Measurements from ENCODE around the gene BRF1. TPM values are rescaled to one million over a fixed set of nuclear protein-coding genes. Genes with fewer than 3 reads are reported as not detected.
A peak's percentile ranks its signal among the peaks of the same experiment; 100 is the strongest.

The BRF1 gene
- total and polyA plus RNA-seq, 2 of the 8 experiments (the other 6 are each of a cell fraction or from before 2014, with no cell fraction given), result 7.7 to 18.3 TPM

GRCh38 chr14:105247026-105247425 is 53.8 kb downstream of the BRF1 start:
- no peak for FAIRE-seq
- TF ChIP-seq TAF7 (optimal IDR thresholded peaks at IDR 0.05; ENCODE audit: borderline replicate concordance, low read depth, low read length) (no peak), BACH1 (IDR thresholded peaks at IDR 0.05; ENCODE audit: low read length) (no peak), GTF2F1 (IDR thresholded peaks at IDR 0.05; ENCODE audit: borderline replicate concordance, low read depth, low read length) (no peak), TEAD4 (IDR thresholded peaks at IDR 0.05; ENCODE audit: low read depth, low read length) (no peak), PHF8 (conservative IDR thresholded peaks at IDR 0.05; ENCODE audit: low read depth, low read length) (no peak), KDM4A (IDR thresholded peaks at IDR 0.05; ENCODE audit: low read depth, low read length, severe bottlenecking) (no peak), KDM1A (IDR thresholded peaks at IDR 0.05; ENCODE audit: borderline replicate concordance, low read length) (no peak), RXRA (IDR thresholded peaks at IDR 0.05; ENCODE audit: insufficient read depth, low read depth, low read length) (no peak), CHD2 (IDR thresholded peaks at IDR 0.05; ENCODE audit: low read length) (no peak), SP2 (IDR thresholded peaks at IDR 0.05; ENCODE audit: low read length) (no peak), JUND (IDR thresholded peaks at IDR 0.05; ENCODE audit: low read length) (no peak), EZH2 (IDR thresholded peaks at IDR 0.05; ENCODE audit: low read depth, low read length, severe bottlenecking) (no peak)
- TF ChIP-seq, protein P1, sequence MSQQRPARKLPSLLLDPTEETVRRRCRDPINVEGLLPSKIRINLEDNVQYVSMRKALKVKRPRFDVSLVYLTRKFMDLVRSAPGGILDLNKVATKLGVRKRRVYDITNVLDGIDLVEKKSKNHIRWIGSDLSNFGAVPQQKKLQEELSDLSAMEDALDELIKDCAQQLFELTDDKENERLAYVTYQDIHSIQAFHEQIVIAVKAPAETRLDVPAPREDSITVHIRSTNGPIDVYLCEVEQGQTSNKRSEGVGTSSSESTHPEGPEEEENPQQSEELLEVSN (IDR thresholded peaks at IDR 0.05), result no peak

More at GRCh38 chr14:105247026-105247425, 53.8 kb downstream of the BRF1 start:
- Histone ChIP-seq H3K56ac (replicated peaks; ENCODE audit: insufficient read length, low read depth, low read length) (no peak overlapping the region), H3K79me2 (ENCODE audit: control insufficient read depth in 1 of 2, insufficient read depth in 2 of 2, low read length in 2 of 2) (peaks cover 0 to 3% of the 10 kb centered on the region in 2 experiments; a peak in 1 of 4 replicates), H3K23me2 (ENCODE audit: low read depth, low read length) (peaks cover 10% of the 10 kb centered on the region; the same call in 1 of the 2 replicates), H4K5ac (ENCODE audit: insufficient read length, low read depth, low read length) (no peak overlapping the region), H3K4me3 (ENCODE audit: extremely low read depth in 1 of 4, insufficient read depth in 2 of 4, low read depth in 3 of 4, low read length in 4 of 4) (no peak overlapping the region), H4K8ac (ENCODE audit: extremely low read depth, insufficient read depth, low read length) (no peak overlapping the region), H3K23ac (ENCODE audit: insufficient read length) (no peak overlapping the region), H3K36me3 (ENCODE audit: control insufficient read depth in 2 of 4, insufficient read depth in 4 of 4, low read length in 3 of 4) (no peaks in the 10 kb centered on the region; a peak in 3 of 8 replicates), H3K27me3 (replicated peaks in 1 of 4; ENCODE audit: control insufficient read depth in 3 of 4, extremely low read depth in 1 of 4, insufficient read depth in 3 of 4, low read length in 3 of 4) (peaks cover 0 to 7% (median 3%) of the 10 kb centered on the region in 4 experiments; a peak in 3 of 7 replicates), H2BK12ac (ENCODE audit: low read depth, low read length) (no peak overlapping the region), H3K9me3 (ENCODE audit: insufficient read depth in 2 of 2, low read depth in 1 of 2, low read length in 1 of 2) (no peaks in the 10 kb centered on the region), H3K9ac (replicated peaks in 1 of 4; ENCODE audit: extremely low read depth in 1 of 4, low read depth in 3 of 4, low read length in 3 of 4) (no peak overlapping the region), H3K79me1 (ENCODE audit: low read depth, low read length) (no peaks in the 10 kb centered on the region; the same call in 1 of the 2 replicates), H4K91ac (replicated peaks; ENCODE audit: insufficient read length, low read length) (no peak overlapping the region), H2BK5ac (ENCODE audit: low read depth, low read length) (no peak overlapping the region), H3K4me1 (replicated peaks in 1 of 4; ENCODE audit: control insufficient read depth in 3 of 4, insufficient read depth in 4 of 4, low read length in 3 of 4) (peaks cover 0 to 6% (median 2%) of the 10 kb centered on the region in 4 experiments; a peak in 3 of 7 replicates), H2AK5ac (ENCODE audit: low read depth, low read length) (no peak overlapping the region), H2BK15ac (ENCODE audit: low read length) (no peak overlapping the region), H3K4me2 (ENCODE audit: insufficient read depth in 1 of 2, low read depth in 2 of 2, low read length in 2 of 2) (peak overlapping the region in 1 of 2 experiments; percentile 69; a peak in 1 of 4 replicates), H3K14ac (ENCODE audit: insufficient read length) (no peak overlapping the region), H3K27ac (ENCODE audit: low read depth, low read length) (no peak overlapping the region), H2AFZ (ENCODE audit: low read length) (no peak overlapping the region), H4K20me1 (replicated peaks in 1 of 2; ENCODE audit: control insufficient read depth in 1 of 2, insufficient read depth in 2 of 2, low read length in 2 of 2) (peaks cover 0 to 9% of the 10 kb centered on the region in 2 experiments), H2BK120ac (replicated peaks; ENCODE audit: low read depth, low read length) (no peak overlapping the region), H3K4ac (replicated peaks; ENCODE audit: insufficient read length, low read depth, low read length) (no peak overlapping the region), H2BK20ac (ENCODE audit: low read length) (no peak overlapping the region), H3K18ac (ENCODE audit: extremely low read depth, low read length) (no peak overlapping the region; the same call in 1 of the 2 replicates)
- WGBS, 2 experiments (ENCODE audit: extremely low coverage in 1 of 2, insufficient coverage in 1 of 2, insufficient read length in 1 of 2, insufficient replicate concordance in 2 of 2, low coverage in 1 of 2, low lambda C conversion rate in 2 of 2, missing lambda C conversion rate in 1 of 2), result 96% methylated on average over 16 of the region's 16 CpGs; no CpG with 5 or more reads in 1 of the 2 experiments
- CTCF ChIA-PET (ENCODE audit: partially characterized antibody), result interaction anchor here (0.6 to 3.5 kb wide), 7 partner anchors 34 to 224 kb away, joined by 3 to 12 read pairs (median 4); partner anchors contain the start of gene NUDT14
- DNase-seq (ENCODE audit: low read depth in 1 of 2, low spot score in 2 of 2), result no peak
- POLR2A ChIA-PET (ENCODE audit: partially characterized antibody), result no interaction called here
